IMR-90 (cell line): ENCODE data around the gene SPATA33. TPM values are rescaled to one million over a fixed set of nuclear protein-coding genes. Genes with fewer than 3 reads are reported as not detected.

Experiments
- ATAC-seq: fragments of 200-7000 bp; cut with Tn5 transposase; 2 replicates; pipeline ENCODE4 v1.9.1; 2020; ENCODE audit warnings: low read depth, mild to moderate bottlenecking, moderate library complexity
- Bru-seq: library from RNA; stranded (reverse); fragments of 400-500 nt; gene quantifications from one replicate; lab custom pipeline; 2021; lab: Mats Ljungman, UMichigan
- BruChase-seq, 2 experiments: library from RNA; stranded (reverse); fragments of 400-500 nt; gene quantifications; one replicate each; lab custom pipeline; 2021; lab: Mats Ljungman, UMichigan
- BruUV-seq: library from RNA; stranded (reverse); fragments of 400-500 nt; replicated peaks from 2 replicates; lab custom pipeline; 2021; lab: Mats Ljungman, UMichigan
- CTCF ChIA-PET: fragments of 300-600 bp; formaldehyde crosslinking; extraction: SDS; loops from one replicate; lab custom pipeline; 2021; ENCODE audit warnings: antibody characterized with exemption; lab: Yijun Ruan, JAX
- POLR2A ChIA-PET: fragments of 300-600 bp; sonication (Branson Sonifier 250); formaldehyde crosslinking; loops from one replicate; lab custom pipeline; 2022; ENCODE audit warnings: antibody characterized with exemption; ENCODE audit not compliant: unreplicated experiment; lab: Charles Lee
- DNase-seq: peaks from one replicate; pipeline ENCODE4 v3.0.0; 2013
- H2AFZ ChIP-seq: replicated peaks from 2 replicates; pipeline ENCODE3; 2013; ENCODE audit warnings: low read length, mild to moderate bottlenecking; ENCODE audit not compliant: poor library complexity
- H2AK5ac ChIP-seq: 2 replicates; pipeline ENCODE4 v1.6.1; 2013; ENCODE audit warnings: low read depth, low read length, inconsistent platforms
- H2AK9ac ChIP-seq: replicated peaks from 2 replicates; pipeline ENCODE3; 2013; ENCODE audit warnings: mild to moderate bottlenecking, low read depth, low read length, moderate library complexity; ENCODE audit not compliant: poor library complexity
- H2BK120ac ChIP-seq: 2 replicates; pipeline ENCODE4 v1.6.1; 2013; ENCODE audit warnings: low read depth, low read length, inconsistent platforms
- H2BK15ac ChIP-seq: 3 replicates; pipeline ENCODE4 v1.6.1; 2013; ENCODE audit warnings: low read depth, low read length, inconsistent platforms
- H2BK20ac ChIP-seq: 2 replicates; pipeline ENCODE4 v1.6.1; 2013; ENCODE audit warnings: low read depth, mild to moderate bottlenecking, inconsistent platforms, low read length, moderate library complexity
- H2BK5ac ChIP-seq: 2 replicates; pipeline ENCODE4 v1.6.1; 2013; ENCODE audit warnings: mild to moderate bottlenecking, low read depth, low read length, inconsistent platforms; ENCODE audit not compliant: poor library complexity, severe bottlenecking
- H3K14ac ChIP-seq: replicated peaks from 2 replicates; pipeline ENCODE4 v1.6.1; 2013; ENCODE audit warnings: low read depth, low read length, inconsistent platforms
- H3K18ac ChIP-seq: 2 replicates; pipeline ENCODE4 v1.6.1; 2013; ENCODE audit warnings: low read depth, low read length, control low read depth
- H3K23ac ChIP-seq: 2 replicates; pipeline ENCODE4 v1.6.1; 2013; ENCODE audit warnings: low read depth, low read length, inconsistent platforms
- H3K27ac ChIP-seq: 2 replicates; pipeline ENCODE4 v1.5.1; 2013; ENCODE audit warnings: mild to moderate bottlenecking, control low read depth, low read length; ENCODE audit not compliant: insufficient read depth
- H3K27me3 ChIP-seq: 2 replicates; pipeline ENCODE4 v1.6.1; 2013; ENCODE audit warnings: low read length; ENCODE audit not compliant: control insufficient read depth, insufficient read depth
- H3K36me3 ChIP-seq: 2 replicates; pipeline ENCODE4 v1.6.1; 2013; ENCODE audit warnings: low read length, mixed read lengths; ENCODE audit not compliant: control insufficient read depth, insufficient read depth
- H3K4ac ChIP-seq: 2 replicates; pipeline ENCODE4 v1.6.1; 2013; ENCODE audit warnings: low read depth, low read length, inconsistent platforms
- H3K4me1 ChIP-seq: 2 replicates; pipeline ENCODE4 v1.6.1; 2013; ENCODE audit warnings: low read length, mixed read lengths; ENCODE audit not compliant: control insufficient read depth, insufficient read depth
- H3K4me2 ChIP-seq: 2 replicates; pipeline ENCODE4 v1.6.1; 2013; ENCODE audit warnings: low read depth, mild to moderate bottlenecking, control low read depth, low read length, moderate library complexity
- H3K4me3 ChIP-seq: 2 replicates; pipeline ENCODE4 v1.5.1; 2013; ENCODE audit warnings: low read depth, mild to moderate bottlenecking, control low read depth, low read length, moderate library complexity; ENCODE audit not compliant: insufficient read depth
- H3K56ac ChIP-seq: 2 replicates; pipeline ENCODE4 v1.6.1; 2013; ENCODE audit warnings: low read length, inconsistent platforms; ENCODE audit not compliant: insufficient read depth; ENCODE audit errors: extremely low read depth
- H3K79me1 ChIP-seq, 2 experiments: 2 replicates each; pipeline ENCODE4 v1.6.1; 2013; ENCODE audit warnings: low read length in 2 of 2, inconsistent platforms in 1 of 2, low read depth in 1 of 2
- H3K9ac ChIP-seq: 2 replicates; pipeline ENCODE4 v1.6.1; 2013; ENCODE audit warnings: low read depth, low read length, control low read depth
- H3K9me1 ChIP-seq: 2 replicates; pipeline ENCODE4 v1.6.1; 2013; ENCODE audit warnings: low read length, inconsistent platforms; ENCODE audit not compliant: insufficient read depth
- H3K9me3 ChIP-seq: 2 replicates; pipeline ENCODE4 v1.6.1; 2013; ENCODE audit warnings: low read length; ENCODE audit not compliant: control insufficient read depth, insufficient read depth
- H4K20me1 ChIP-seq: 2 replicates; pipeline ENCODE4 v1.6.1; 2013; ENCODE audit warnings: low read length, inconsistent platforms; ENCODE audit not compliant: insufficient read depth
- H4K5ac ChIP-seq: 2 replicates; pipeline ENCODE4 v1.6.1; 2013; ENCODE audit warnings: mild to moderate bottlenecking, low read depth, low read length, control low read depth
- H4K8ac ChIP-seq, 2 experiments: 2 replicates each; pipeline ENCODE4 v1.6.1; 2013; ENCODE audit warnings: low read depth in 2 of 2, low read length in 2 of 2, control low read depth in 1 of 2, inconsistent platforms in 1 of 2
- H4K91ac ChIP-seq: 2 replicates; pipeline ENCODE4 v1.6.1; 2013; ENCODE audit warnings: low read depth, low read length, inconsistent platforms; ENCODE audit not compliant: insufficient read depth
- MAZ ChIP-seq: IDR thresholded peaks from 2 replicates; pipeline ENCODE4 v1.6.1; 2012; ENCODE audit warnings: low read depth, mild to moderate bottlenecking, low read length, improper control_type of control experiment, moderate library complexity, borderline replicate concordance
- MXI1 ChIP-seq: IDR thresholded peaks from 2 replicates; pipeline ENCODE4 v1.6.1; 2012; ENCODE audit warnings: low read depth, mild to moderate bottlenecking, low read length, moderate library complexity, borderline replicate concordance
- POLR2A ChIP-seq: IDR thresholded peaks from 2 replicates; pipeline ENCODE4 v1.6.1; 2012; ENCODE audit warnings: mild to moderate bottlenecking, low read depth, low read length
- WGBS, 2 experiments: methylation state at CpG; one replicate each; pipeline versions ENCODE4 v1.1.5 to v1.1.7; 2013; ENCODE audit warnings: missing lambda C conversion rate in 2 of 2; ENCODE audit not compliant: insufficient read length in 1 of 2; ENCODE audit errors: extremely low coverage in 2 of 2; 5-methylcytosine and 5-hydroxymethylcytosine counted together
- dilution Hi-C: fragments of 300-500 bp; cut with HindIII; formaldehyde crosslinking; loops from one replicate; pipeline ENCODE4 v1.14.3; 2018; ENCODE audit warnings: low sequenced_read_pairs; ENCODE audit not compliant: unreplicated experiment
- in situ Hi-C: fragments of 300-500 bp; cut with MboI; formaldehyde crosslinking; loops from 3 replicates; pipeline ENCODE4 v1.14.3; 2019; ENCODE audit warnings: low sequenced_read_pairs, inconsistent platforms, mixed read lengths
- intact Hi-C: fragments of 100-400 bp; cut with micrococcal nuclease; formaldehyde crosslinking; loops from 2 replicates; pipeline ENCODE4 v1.10.0; 2022
- long read RNA-seq: library from polyadenylated mRNA; unstranded; transcript quantifications from one replicate; pipeline ENCODE4 v2.0.0, GENCODE V29; 2021; ENCODE audit not compliant: unreplicated experiment
- polyA plus RNA-seq, 3 experiments: library from polyadenylated mRNA; depleted of rRNA; stranded (reverse); fragments of >200 nt; gene quantifications; 2 replicates each; pipeline ENCODE4 v1.2.3, GENCODE V29; 2012; ENCODE audit warnings: low replicate concordance in 1 of 3
- total RNA-seq: library from RNA; depleted of rRNA; stranded (reverse); fragments of >200 nt; gene quantifications from 2 replicates; pipeline ENCODE4 v1.2.3, GENCODE V29; 2012; rRNA removed
- TF ChIP-seq, protein P1 (sequence below): fragments of 150-350 bp; IDR thresholded peaks from 2 replicates; pipeline ENCODE4 v1.6.1; 2017; ENCODE audit warnings: mild to moderate bottlenecking, antibody characterized with exemption, low read length, low read depth
- TF ChIP-seq, protein P2 (sequence below): fragments of 150-350 bp; IDR thresholded peaks from 2 replicates; pipeline ENCODE4 v1.6.1; 2016; ENCODE audit warnings: low read depth, mild to moderate bottlenecking, low read length, moderate library complexity, borderline replicate concordance

The SPATA33 gene
- total RNA-seq (0.90 and 1.1 TPM in 2 replicates), polyA plus RNA-seq (2012; rRNA removed) (3.2 and 3.4 TPM in 2 replicates), Bru-seq, nascent RNA (percentile 55 among the genes with signal in this experiment), BruChase-seq, experiment 1, labeled RNA remaining after a 6-hour chase (percentile 77 among the genes with signal in this experiment), BruChase-seq, experiment 2, labeled RNA remaining after a 2-hour chase (percentile 73 among the genes with signal in this experiment)
- 1.8 and 2.4 TPM in 2 replicates for polyA plus RNA-seq (2012; cell fraction: cytosol; rRNA removed)
- polyA plus RNA-seq (2012; cell fraction: nucleus; rRNA removed; ENCODE audit: low replicate concordance), result 7.6 and 17.1 TPM in 2 replicates
- long read RNA-seq, partial matches to known transcripts, result 0 of 6 reads
- long read RNA-seq, other reads (novel, unspliced or antisense), result 6 of 6 reads

DNA sequence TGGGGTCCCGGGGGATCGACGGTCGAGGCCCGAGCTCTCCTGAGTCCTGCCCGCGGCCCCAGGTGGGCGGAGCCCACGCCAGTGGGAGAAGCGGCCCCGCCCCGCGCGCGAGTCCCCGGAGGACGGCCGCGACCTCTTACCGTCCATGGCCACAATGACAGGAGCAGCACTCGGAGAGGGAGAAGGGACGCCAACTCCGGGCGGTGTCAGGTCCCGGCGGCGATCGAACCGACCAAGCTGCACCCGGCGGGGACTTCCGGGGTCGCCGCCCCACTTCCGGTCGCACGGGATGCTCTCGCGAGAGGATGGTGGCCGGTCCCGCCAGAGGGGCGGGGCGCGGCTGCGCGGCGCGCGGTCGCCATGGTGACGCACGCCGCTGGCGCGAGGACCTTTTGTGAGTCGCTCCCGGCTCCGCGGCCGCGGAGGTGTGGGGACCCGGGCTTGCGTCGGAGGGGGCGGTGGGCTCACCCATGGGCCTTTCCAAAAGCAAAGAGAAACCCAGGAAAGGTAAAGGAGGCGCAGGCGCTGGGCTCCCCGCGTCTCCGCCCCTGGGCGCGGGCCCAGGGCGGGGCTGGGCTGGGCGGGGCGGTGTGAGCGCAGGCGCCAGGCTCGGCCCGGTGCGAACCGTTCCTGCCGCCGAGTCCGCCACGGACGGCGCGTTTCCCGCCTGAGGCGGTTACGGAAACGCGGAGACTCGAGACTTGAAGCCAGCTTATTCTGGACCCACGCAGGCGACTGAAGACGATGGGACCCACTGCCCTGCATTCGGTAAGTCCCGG lies at the start of gene SPATA33, which contains the start of gene CHMP1A:
Gene SPATA33, plus strand, starts transcription at position 395 of the 779 bp plus-strand sequence. Its CDS starts 76 bp downstream, at position 471.
Gene CHMP1A, minus strand, starts transcription at position 267 of the 779 bp plus-strand sequence. Its CDS starts 120 bp downstream, at position 147.
- in situ Hi-C loops, result no loop called here
- TF ChIP-seq MXI1 (peak; percentile 95), MAZ (peak; percentile 85; the same call in 1 of the 2 replicates), POLR2A (peak; percentile 78)
- TF ChIP-seq, protein P1, sequence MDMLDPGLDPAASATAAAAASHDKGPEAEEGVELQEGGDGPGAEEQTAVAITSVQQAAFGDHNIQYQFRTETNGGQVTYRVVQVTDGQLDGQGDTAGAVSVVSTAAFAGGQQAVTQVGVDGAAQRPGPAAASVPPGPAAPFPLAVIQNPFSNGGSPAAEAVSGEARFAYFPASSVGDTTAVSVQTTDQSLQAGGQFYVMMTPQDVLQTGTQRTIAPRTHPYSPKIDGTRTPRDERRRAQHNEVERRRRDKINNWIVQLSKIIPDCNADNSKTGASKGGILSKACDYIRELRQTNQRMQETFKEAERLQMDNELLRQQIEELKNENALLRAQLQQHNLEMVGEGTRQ, result no peak
- TF ChIP-seq, protein P2, sequence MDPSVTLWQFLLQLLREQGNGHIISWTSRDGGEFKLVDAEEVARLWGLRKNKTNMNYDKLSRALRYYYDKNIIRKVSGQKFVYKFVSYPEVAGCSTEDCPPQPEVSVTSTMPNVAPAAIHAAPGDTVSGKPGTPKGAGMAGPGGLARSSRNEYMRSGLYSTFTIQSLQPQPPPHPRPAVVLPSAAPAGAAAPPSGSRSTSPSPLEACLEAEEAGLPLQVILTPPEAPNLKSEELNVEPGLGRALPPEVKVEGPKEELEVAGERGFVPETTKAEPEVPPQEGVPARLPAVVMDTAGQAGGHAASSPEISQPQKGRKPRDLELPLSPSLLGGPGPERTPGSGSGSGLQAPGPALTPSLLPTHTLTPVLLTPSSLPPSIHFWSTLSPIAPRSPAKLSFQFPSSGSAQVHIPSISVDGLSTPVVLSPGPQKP, result 0 out of 2 replicates have a peak, but pooled peaks have one; percentile 25
- Histone ChIP-seq H3K9me3 (no peaks in the 10 kb centered on the region), H3K4me2 (peak within 1 kb of the TSS; percentile 99), H3K4me1 (peaks cover 7% of the 10 kb centered on the region), H3K23ac (peak within 1 kb of the TSS; percentile 96), H2AK5ac (peak within 1 kb of the TSS; percentile 91), H2BK120ac (peak within 1 kb of the TSS; percentile 85; the same call in 1 of the 2 replicates), H3K79me1 (peaks cover 23 to 59% of the 10 kb centered on the region in 2 experiments), H3K9me1 (peaks cover 12% of the 10 kb centered on the region; the same call in 1 of the 2 replicates), H3K4me3 (peak within 1 kb of the TSS; percentile 87), H2BK20ac (no peak within 1 kb of the TSS), H4K8ac (peak within 1 kb of the TSS; percentile 90 to 98), H3K36me3 (peaks cover 18% of the 10 kb centered on the region), H2BK5ac (peak within 1 kb of the TSS; percentile 94), H3K9ac (peak within 1 kb of the TSS; percentile 96), H3K14ac (peak within 1 kb of the TSS; percentile 98), H3K4ac (peak within 1 kb of the TSS; percentile 98), H2AFZ (peak within 1 kb of the TSS; percentile 99), H4K20me1 (peaks cover 25% of the 10 kb centered on the region), H3K27ac (peak within 1 kb of the TSS; percentile 98), H4K5ac (peak within 1 kb of the TSS; percentile 81; the same call in 1 of the 2 replicates), H2AK9ac (peak within 1 kb of the TSS; percentile 99), H2BK15ac (no peak within 1 kb of the TSS), H3K18ac (no peak within 1 kb of the TSS; the same call in 1 of the 2 replicates), H3K27me3 (no peaks in the 10 kb centered on the region), H3K56ac (peak within 1 kb of the TSS; percentile 78), H4K91ac (peak within 1 kb of the TSS; percentile 96; the same call in 1 of the 2 replicates)
- peak; percentile 81 for DNase-seq
- CTCF ChIA-PET, result no interaction called here
- BruUV-seq, result no TSS peak
- 0% methylated on average over 53 of the region's 99 CpGs; no CpG with 5 or more reads in 1 of the 2 experiments for WGBS, 2 experiments
- POLR2A ChIA-PET, result interaction anchor here (0.7 kb wide), 1 partner anchor 92 kb away, joined by 6 read pairs; no protein-coding TSS in a partner anchor
- ATAC-seq, result peak; percentile 96
- intact Hi-C loops, result no loop called here
- dilution Hi-C loops, result no loop called here
